Skin epidermis (tissue), 12 donors: ENCODE measurements around the gene SPSB3.

Experiments
- H3K27ac ChIP-seq, 21 experiments: fragments of 200-600 bp; sonication (generic) in 11 of 21; one replicate each; pipeline ENCODE4 v1.5.0; 2020; ENCODE audit warnings: mild to moderate bottlenecking in 3 of 21, inconsistent platforms in 2 of 21, moderate library complexity in 2 of 21
- H3K4me3 ChIP-seq, 7 experiments: fragments of 200-600 bp; sonication (generic) in 2 of 7; one replicate each; pipeline ENCODE4 v1.5.0; 2020; ENCODE audit warnings: inconsistent platforms in 2 of 7, mild to moderate bottlenecking in 2 of 7, moderate library complexity in 1 of 7

Gene SPSB3

DNA sequence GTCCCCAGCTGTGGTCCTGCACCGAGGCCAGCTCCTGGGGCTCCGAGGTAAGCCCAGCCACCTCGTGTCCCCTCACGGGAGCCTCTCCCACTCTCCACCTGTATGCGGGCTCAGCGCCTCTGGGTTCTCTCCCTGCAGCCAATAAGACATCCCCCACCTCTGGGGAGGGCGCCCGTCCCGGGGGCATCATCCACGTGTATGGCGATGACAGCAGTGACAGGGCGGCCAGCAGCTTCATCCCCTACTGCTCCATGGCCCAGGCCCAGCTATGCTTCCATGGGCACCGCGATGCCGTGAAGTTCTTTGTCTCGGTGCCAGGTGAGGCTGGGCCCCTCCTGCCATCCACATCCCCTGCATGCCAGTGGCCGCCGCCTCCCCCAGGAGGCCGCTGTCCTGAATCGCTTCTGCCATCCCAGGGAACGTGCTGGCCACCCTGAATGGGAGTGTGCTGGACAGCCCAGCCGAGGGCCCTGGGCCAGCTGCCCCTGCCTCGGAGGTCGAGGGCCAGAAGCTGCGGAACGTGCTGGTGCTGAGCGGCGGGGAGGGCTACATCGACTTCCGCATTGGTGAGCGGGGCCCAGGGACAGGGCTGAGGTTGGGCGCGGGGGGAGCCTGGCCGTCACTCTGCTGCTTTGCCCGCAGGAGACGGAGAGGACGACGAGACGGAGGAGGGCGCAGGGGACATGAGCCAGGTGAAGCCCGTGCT lies 14.2 kb downstream of the SPSB3 start:
- no peak overlapping the region for H3K27ac ChIP-seq

DNA sequence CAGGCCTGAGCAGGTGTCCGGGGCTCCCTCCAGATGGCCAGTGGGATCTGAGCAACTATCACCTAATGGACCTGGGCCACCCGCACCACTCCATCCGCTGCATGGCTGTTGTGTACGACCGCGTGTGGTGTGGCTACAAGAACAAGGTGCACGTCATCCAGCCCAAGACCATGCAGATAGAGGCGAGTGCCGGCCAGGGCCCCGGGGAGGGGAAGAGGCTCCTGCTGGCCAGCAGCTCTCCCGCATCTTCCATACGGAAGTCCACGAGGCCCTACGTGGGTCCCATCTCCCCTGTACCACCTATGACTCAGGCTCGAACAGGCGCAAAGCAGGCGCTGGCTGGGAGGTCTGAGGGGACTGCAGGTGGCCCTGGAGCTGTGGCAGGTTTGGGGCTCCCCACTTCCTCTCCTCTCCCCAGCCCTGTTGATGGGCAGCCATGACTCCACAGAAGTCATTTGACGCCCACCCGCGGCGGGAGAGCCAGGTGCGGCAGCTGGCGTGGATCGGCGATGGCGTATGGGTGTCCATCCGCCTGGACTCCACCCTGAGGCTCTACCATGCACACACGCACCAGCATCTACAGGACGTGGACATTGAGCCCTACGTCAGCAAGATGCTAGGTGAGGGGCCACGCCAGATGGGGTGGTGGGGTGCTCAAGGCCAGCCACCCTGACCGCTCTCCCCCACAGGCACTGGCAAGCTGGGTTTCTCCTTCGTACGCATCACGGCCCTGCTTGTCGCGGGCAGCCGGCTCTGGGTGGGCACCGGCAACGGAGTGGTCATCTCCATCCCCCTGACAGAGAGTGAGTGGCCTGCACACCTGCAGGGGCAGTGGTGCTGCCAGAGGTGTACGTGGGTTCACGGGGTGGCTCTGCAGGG lies 15.0 kb downstream of the SPSB3 start:
- no peak overlapping the region for H3K27ac ChIP-seq

More for the DNA sequence above, 14.2 kb downstream of the SPSB3 start:
- no peak overlapping the region for H3K4me3 ChIP-seq

DNA sequence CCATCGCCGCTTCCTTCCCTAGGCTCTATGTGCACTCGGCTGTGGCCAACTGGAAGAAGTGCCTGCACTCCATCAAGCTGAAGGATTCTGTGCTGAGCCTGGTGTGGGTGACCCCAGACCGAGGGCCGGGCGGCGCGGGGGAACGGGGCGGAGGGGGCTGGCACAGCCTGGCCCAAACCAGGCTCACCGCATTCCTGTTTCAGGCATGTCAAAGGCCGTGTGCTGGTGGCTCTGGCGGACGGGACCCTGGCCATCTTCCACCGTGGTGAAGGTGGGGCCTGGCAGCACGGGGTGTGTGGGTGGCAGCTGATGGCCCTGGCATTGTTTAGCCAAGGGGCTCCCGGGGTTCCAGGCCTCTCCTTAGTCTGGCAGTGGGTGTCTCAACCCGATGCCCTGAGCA lies 15.7 kb downstream of the SPSB3 start:
- Histone ChIP-seq H3K27ac (no peak overlapping the region), H3K4me3 (no peak overlapping the region)

More for the DNA sequence above, 15.0 kb downstream of the SPSB3 start:
- H3K4me3 ChIP-seq = no peak overlapping the region

DNA sequence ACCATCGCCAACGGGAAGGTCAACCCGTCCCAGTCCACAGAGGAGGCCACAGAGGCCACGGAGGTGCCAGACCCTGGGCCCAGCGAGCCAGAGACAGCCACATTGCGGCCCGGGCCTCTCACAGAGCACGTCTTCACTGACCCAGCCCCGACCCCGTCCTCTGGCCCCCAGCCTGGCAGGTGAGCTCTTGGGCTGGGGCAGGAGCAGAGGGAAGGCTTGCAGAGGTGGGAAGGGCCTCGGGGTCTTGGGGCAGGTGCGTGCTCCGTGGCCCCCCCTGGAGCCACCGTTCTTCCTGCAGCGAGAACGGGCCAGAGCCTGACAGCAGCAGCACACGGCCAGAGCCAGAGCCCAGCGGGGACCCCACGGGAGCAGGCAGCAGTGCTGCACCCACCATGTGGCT lies 16.1 kb downstream of the SPSB3 start:
- H3K4me3 ChIP-seq = no peak overlapping the region

DNA sequence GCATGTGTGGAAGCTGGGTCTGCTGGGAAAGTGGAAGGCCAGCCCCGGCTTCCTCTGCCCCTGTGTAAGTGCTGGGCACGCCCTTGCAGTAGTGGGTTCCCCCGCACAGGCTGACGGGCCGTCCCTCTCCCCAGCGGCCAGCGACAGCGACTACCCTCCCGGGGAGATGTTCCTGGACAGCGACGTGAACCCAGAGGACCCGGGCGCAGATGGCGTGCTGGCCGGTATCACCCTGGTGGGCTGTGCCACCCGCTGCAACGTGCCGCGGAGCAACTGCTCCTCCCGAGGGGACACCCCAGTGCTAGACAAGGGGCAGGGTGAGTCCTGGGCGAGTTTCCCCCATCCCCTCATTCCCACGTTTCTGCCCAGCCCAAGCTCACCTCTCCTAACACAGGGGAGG lies 16.5 kb downstream of the SPSB3 start:
- H3K4me3 ChIP-seq = no peak overlapping the region
- H3K27ac ChIP-seq = no peak overlapping the region

More for the DNA sequence above, 16.1 kb downstream of the SPSB3 start:
- no peak overlapping the region for H3K27ac ChIP-seq

DNA sequence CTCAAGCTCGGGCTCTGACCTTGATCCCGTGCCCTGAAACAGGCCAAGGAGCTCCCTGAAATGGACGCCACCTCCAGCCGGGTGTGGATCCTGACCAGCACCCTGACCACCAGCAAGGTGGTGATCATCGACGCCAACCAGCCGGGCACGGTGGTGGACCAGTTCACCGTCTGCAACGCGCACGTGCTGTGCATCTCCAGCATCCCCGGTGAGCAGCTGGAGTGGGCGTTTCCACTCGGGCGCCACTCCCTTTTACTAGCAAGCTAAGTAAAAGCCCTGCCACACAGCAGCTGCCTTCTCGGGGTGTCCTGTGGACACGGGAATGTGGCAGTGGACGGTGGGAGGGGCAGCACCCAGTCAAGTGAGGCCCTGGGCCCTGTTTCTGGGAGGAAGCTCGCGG lies 17.4 kb downstream of the SPSB3 start:
- Histone ChIP-seq H3K27ac (no peak overlapping the region), H3K4me3 (no peak overlapping the region)

DNA sequence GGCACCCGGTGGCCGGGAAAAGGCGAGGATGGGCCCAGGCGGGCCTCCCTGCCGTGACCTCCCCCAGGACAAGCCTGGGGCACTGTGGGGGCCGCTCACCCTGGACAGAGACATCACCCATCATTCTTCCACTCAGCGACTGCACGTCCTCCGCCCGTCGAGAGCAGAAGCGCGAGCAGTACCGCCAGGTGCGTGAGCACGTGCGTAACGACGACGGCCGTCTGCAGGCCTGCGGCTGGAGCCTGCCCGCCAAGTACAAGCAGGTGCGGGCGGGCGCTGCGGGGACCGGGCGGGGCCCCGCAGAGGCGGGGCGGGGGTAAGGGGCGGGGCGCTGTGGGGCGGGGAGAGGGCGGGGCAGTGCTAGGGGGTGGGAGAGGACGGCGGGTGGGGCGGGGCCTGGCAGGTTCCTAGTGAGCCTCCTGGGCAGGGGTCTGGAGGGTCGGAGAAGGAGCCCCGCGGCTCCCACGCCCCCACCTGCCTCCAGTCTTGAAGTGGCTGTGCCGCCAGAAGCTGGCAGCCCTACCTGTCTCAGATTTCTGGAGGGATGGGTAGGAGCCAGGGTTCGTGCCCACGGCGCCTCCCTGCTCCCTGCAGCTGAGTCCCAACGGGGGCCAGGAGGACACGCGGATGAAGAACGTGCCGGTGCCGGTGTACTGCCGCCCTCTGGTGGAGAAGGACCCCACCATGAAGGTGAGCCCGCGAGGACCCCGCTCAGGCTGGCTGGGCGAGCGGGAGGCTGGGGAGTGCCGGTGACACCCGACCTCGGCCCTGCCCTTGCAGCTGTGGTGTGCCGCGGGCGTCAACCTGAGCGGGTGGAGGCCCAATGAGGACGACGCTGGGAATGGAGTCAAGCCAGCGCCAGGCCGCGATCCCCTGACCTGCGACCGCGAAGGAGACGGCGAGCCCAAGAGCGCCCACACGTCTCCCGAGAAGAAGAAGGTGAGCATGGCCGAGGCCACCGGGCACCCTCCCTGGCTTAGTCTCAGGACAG lies 18.6 kb downstream of the SPSB3 start:
- H3K4me3 ChIP-seq = peak overlapping the region in 1 of 7 experiments; percentile 9
- no peak overlapping the region for H3K27ac ChIP-seq

DNA sequence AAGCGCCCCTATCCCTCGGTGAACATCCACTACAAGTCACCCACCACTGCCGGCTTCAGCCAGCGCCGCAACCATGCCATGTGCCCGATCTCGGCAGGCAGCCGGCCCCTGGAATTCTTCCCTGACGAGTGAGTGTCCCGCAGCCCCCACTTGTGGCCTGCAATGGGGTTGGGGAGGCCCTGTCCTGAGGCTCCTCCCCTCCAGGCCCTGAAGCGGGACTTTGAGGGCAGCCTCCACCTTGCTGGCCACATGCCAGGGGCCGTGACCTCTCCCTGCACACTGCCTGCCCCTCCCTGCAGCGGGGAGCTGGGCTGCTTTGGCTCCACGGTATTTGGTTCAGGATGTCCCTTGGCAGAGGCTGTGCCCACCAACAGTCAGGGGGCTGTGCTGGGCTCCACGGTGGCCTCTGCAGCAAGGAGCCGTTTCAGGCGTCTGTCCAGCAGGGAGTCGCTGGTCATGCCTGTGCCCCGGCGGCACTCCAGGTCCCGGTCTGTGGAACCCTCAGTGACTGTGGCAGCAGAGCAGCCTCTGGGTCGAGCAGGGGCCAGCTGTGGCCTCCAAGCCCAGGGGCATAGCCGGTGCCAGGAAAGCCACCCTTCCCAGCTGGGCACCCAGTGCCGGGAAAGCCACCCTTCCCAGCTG lies 19.4 kb downstream of the SPSB3 start:
- Histone ChIP-seq H3K4me3 (no peak overlapping the region), H3K27ac (no peak overlapping the region)

DNA sequence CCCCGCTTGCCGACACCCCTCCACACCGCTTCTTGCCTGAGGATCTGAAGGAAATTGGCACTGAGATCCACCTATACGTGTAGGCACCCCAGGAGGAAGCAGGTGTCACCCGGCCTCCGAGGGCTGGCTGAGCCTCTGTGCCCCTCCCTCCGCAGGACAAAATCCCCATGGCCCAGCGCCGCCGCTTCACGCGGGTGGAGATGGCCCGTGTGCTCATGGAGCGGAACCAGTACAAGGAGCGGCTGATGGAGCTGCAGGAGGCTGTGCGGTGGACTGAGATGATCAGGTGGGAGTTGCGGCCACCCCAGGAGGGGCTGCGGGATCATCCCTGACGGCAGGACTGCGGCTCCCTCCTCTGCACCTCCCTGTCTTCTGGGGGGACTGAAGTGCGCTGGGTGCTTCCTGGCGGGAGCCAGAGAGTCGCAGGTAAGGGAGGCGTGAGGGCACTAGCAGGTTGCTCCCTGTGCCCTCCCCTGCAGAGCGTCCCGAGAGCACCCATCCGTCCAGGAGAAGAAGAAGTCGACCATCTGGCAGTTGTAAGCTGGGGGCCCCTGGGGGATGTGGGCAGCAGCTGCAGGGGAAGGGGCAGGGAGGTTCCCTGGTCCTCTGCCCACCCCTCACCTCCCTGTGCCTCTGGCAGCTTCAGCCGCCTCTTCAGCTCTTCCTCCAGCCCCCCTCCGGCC lies 20.0 kb downstream of the SPSB3 start:
- Histone ChIP-seq H3K27ac (no peak overlapping the region), H3K4me3 (no peak overlapping the region)

DNA sequence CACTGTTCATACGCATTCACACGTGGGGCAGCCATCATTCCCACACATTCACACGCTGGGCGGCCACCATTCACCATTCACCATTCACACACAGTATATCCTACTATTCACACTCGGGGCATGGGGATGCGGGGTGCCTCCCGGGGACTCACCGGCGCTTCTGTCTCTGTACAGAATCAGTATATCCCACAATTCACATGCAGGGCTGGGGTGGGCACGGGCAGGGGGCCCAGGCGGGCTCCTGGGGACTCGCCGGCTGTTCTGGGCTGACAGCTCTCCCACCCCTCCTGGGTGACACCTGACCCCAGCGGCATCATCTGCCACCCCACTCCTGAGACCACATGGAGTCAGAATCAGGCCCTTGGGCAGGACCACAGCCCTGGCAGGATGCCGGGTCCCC lies 20.6 kb downstream of the SPSB3 start:
- no peak overlapping the region for H3K4me3 ChIP-seq

DNA sequence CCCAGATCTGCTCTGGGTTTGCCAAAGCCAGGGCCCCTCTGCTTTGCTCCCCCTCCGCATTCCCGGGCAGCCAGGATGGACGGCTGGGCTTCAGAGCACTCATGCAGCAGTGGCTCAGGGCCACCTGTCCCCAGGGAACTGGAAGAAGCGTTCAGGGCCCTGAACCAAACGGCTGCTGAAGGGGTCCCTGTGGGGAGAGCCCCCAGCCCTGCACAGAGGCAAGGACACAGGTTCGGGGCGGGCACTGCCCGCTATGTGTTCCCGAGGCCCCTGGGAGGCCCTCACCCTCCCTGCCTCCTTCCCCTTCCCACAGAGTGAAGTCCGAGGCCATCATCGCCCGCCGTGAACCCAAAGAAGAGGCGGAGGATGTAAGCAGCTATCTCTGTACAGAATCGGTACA lies 21.5 kb downstream of the SPSB3 start:
- no peak overlapping the region for H3K4me3 ChIP-seq
- no peak overlapping the region for H3K27ac ChIP-seq

More for the DNA sequence above, 20.6 kb downstream of the SPSB3 start:
- H3K27ac ChIP-seq = no peak overlapping the region

DNA sequence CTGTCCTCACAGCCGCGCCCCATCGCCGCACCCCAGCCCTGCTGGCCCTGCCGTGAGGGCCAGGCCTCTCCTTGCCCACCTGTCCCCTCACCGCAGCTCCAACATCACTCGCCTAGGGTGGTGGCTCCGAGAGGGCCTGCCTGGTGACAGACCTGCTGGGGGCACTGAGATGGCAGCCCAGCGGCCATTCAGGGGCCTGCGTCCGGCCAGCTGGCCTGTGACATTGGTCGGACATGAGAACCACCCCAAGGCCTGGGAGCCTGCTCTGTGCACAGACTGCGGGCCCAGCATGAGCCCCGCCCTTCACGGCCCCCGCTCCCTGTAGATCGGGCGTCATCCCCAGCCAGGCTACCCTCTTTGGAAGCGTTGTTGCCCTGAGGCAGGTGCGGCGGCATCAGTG lies 22.9 kb downstream of the SPSB3 start:
- H3K27ac ChIP-seq = no peak overlapping the region

DNA sequence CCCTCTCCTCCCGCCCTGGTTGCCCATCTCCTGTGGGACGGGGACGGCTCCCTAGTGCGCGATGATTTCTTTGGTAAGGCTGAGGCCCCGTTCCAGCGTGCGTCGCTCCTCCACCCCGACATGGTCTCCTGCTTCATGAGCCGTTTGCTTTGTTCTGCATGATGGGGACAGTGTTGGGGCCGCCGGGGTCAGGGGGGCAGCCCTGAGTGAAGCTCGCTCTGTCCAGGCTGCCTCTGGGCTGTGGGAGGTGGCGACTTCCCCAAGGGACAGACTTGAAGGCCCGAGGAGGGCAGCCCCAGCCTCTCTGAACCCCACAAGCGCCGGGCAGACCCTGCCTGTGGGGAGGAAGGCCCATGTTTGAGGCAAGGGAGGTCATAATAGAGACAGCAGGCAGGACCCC lies 23.4 kb downstream of the SPSB3 start:
- no peak overlapping the region for H3K27ac ChIP-seq
- H3K4me3 ChIP-seq = no peak overlapping the region

More for the DNA sequence above, 22.9 kb downstream of the SPSB3 start:
- no peak overlapping the region for H3K4me3 ChIP-seq

DNA sequence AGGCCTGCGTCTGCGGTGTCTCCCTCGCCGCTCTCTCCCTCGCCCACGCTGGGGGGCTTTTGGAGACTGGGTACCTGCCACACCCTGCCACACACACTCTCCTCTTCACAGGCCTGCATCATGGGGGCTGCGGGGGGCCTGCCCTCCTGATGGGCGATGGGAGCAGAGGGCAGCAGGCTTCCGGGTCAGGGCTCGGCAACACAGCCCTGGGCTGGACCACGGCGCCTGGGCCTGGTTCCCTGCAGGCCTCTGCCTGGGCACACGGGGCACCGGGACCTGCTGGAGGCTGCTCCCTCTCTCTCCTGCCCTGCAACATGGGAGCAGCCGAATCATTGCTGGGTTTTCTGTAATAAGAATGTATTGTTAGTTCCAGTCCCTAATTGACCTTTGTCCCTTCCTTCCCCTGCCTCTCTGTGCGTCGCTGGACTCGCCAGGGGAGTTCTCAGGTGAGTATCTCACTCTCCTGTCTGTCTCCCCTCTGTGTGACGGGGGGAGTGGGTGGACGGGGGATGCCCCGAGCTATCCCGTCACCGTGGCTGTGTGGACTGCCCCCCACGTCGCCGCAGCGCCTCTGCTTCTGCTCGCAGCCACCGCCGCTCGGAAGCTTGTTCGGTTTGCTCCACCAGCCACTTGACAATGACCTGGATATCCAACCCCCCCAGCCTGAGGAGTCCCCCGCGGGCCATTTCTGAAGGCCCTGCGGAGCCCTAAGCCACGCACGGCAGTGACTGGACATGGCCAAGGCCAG lies 24.5 kb downstream of the SPSB3 start:
- Histone ChIP-seq H3K27ac (no peak overlapping the region), H3K4me3 (no peak overlapping the region)

DNA sequence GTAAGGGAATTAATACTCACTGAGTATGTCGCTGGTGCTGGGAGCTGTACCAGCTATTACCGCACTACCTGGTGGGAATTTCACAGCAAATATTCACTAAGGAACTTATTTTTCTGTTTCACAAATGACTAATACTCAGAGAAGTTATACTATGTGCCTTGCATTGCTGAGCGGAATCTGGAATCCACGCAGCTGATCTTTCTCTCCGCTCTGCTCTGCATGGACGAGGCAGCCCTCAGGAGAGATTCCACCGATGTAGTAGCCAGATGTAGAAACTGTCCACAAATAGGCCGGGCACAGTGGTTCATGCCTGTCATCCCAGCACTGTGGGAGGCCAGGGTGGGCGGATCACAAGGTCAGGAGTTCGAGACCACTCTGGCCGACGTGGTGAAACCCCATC lies 28.2 kb downstream of the SPSB3 start:
- peak overlapping the region in 6 of 21 experiments; percentile 18 to 55 (median 36) for H3K27ac ChIP-seq
- no peak overlapping the region for H3K4me3 ChIP-seq

DNA sequence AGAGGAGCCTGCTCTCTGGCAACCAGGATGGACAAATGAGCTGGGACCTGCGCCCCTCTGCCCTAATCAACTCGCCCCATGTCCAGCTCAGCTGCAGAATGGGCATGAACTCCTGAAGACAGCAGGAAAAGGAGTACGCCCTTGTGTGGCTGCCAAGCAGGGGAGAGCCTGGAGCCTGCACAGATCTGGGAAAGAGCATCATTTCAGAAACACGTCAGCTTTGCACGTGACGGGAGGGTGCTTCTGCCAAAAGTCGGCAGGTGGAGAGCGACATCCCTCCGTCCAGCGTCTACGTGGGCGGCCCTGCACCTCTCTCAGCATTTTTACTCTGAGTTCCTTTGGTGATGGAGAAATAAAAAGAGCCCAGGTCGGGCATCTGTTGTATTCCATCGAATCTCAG lies 29.5 kb downstream of the SPSB3 start:
- Histone ChIP-seq H3K4me3 (no peak overlapping the region), H3K27ac (no peak overlapping the region)

DNA sequence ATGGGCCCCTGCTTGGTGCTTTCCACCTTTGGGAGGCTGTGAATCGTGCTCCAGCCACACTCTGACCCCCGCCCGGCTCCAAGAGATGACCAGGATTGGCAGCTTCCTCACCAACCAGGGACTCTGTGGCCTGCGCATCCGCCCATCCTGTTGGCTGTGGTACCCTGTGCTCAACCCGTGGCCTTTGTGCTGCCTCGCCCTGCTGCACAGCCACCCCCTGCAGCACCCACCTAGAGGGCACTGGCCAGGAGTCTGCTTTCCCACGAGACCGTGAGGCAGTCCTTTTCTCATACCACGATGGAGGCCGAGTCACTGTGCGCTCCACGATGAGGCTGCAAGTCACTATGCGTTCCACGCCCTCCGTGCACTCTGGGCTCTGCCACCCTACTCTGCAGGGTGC lies 30.4 kb downstream of the SPSB3 start:
- Histone ChIP-seq H3K27ac (no peak overlapping the region), H3K4me3 (no peak overlapping the region)
